Subcutaneous abdominal adipose tissue (tissue), 5 donors: ENCODE measurements around the gene BEND6.
"Not testable (repeated sequence)": the region's sequence is repeated elsewhere in the genome, so short reads cannot be mapped to it uniquely, and the experiment has no call there.

Experiments
- H3K27ac ChIP-seq: one replicate; pipeline ENCODE4 v1.7.0; 2013; ENCODE audit warnings: low read depth, mild to moderate bottlenecking, inconsistent platforms, low read length, moderate library complexity
- H3K27me3 ChIP-seq, 5 donors: one replicate each; pipeline ENCODE4 v1.7.0; 2013; ENCODE audit warnings: low read length in 5 of 5, inconsistent platforms in 1 of 5; ENCODE audit not compliant: control insufficient read depth in 5 of 5, insufficient read depth in 4 of 5
- H3K36me3 ChIP-seq, 5 donors: one replicate each; pipeline ENCODE4 v1.7.0; 2013; ENCODE audit warnings: low read length in 5 of 5; ENCODE audit not compliant: control insufficient read depth in 5 of 5, insufficient read depth in 5 of 5
- H3K4me1 ChIP-seq, 5 donors: one replicate each; pipeline ENCODE4 v1.7.0; 2013; ENCODE audit warnings: low read length in 5 of 5, mild to moderate bottlenecking in 3 of 5, moderate library complexity in 1 of 5; ENCODE audit not compliant: control insufficient read depth in 5 of 5, insufficient read depth in 5 of 5
- H3K4me3 ChIP-seq, 5 donors: one replicate each; pipeline ENCODE4 v1.7.0; 2013; ENCODE audit warnings: low read length in 5 of 5, low read depth in 1 of 5
- H3K9ac ChIP-seq, 5 donors: one replicate each; pipeline ENCODE4 v1.7.0; 2013; ENCODE audit warnings: low read length in 5 of 5, mild to moderate bottlenecking in 4 of 5, moderate library complexity in 3 of 5
- H3K9me3 ChIP-seq, 5 donors: one replicate each; pipeline ENCODE4 v1.7.0; 2013; ENCODE audit warnings: low read length in 5 of 5; ENCODE audit not compliant: control insufficient read depth in 5 of 5
- donor health status: healthy.
- donor health status: healthy.
- donor health status: healthy.
- donor health status: healthy.
- donor health status: healthy.

The BEND6 gene

DNA sequence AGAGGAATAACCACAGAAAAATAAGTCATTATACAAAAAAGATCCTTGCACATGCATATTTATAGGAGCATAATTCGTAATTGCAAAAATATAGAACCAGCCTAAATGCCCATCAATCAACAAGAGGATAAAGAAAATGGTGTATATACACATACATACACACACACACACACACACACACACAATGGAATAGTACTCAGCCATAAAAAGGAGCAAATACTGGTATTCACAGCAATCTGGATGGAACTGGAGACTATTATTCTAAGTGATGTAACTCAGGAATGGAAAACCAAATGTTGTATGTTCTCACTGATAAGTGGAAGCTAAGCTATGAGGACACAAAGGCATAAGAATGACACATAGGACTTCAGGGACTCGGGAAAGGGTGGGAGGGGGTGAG is 89.7 kb downstream of the BEND6 start:
- peaks cover 0 to 12% (median 4%) of the 10 kb centered on the region in 5 donors for H3K4me1 ChIP-seq
- H3K36me3 ChIP-seq = peaks cover 0 to 7% (median 0%) of the 10 kb centered on the region in 5 donors
- no peaks in the 10 kb centered on the region for H3K9me3 ChIP-seq
- peaks cover 0 to 3% (median 0%) of the 10 kb centered on the region in 5 donors for H3K27me3 ChIP-seq
- H3K27ac ChIP-seq = no peak overlapping the region
- H3K9ac ChIP-seq = no peak overlapping the region
- no peak overlapping the region for H3K4me3 ChIP-seq

DNA sequence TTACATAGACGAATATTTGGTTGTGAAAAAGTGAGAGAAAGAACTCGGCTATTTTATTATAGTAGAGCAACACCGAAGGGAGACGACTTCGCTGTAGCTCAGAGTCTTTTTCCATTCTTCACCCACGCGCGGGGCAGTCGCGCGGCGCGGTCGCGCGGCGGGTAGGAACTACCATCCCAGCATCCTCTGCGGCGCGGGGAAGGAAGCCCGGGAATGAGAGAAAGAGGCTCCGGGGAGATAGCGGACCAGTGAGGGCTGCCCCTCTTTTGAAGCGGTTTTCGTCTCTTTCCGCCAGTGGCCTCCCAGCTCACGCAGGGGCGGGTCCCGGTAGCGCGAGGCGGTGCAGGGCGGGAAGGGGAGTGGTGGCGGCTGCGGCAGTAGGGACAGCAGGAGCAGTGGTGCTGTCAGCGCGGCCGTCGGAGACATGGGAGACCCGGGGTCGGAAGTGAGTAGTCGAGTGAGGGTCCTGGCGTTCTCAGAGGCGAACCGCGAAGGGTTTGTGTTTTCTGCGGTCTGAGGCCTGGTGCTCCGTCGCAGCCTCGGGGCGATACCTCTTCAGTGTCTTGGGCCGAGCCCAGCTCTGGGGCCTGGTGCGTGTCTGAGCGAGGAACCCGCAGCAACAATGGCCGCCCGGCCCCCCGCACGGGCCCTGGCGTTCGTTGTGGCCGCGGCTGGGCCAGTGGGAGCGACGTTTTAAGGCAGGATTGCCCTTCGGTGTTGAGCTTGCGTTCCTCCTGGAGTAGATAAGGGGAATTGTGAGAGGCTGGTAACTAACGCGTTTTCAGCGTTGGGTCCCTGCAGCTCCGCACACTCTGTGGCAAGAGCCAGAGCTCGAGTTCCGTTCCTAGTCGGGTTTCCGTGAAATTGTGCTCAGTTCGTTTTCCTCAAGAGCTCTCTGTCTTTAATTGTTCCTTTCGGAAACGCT is 91.7 kb downstream of the BEND6 start, which contains the start of gene KIAA1586:
TSS of gene KIAA1586 (plus strand) at position 362 of the 925 bp plus-strand sequence. CDS start at position 425, 63 bp downstream.
- peak within 1 kb of the TSS in 3 of 5 donors; percentile 20 to 73 (median 48) for H3K9ac ChIP-seq
- H3K27me3 ChIP-seq, H3K9me3 ChIP-seq, H3K27ac ChIP-seq: not testable (repeated sequence)
- H3K4me1 ChIP-seq = peaks cover 0 to 12% (median 4%) of the 10 kb centered on the region in 5 donors
- H3K4me3 ChIP-seq = peak within 1 kb of the TSS in 4 of 5 donors; percentile 60 to 69 (median 65)
- peaks cover 2 to 12% (median 5%) of the 10 kb centered on the region in 5 donors for H3K36me3 ChIP-seq

DNA sequence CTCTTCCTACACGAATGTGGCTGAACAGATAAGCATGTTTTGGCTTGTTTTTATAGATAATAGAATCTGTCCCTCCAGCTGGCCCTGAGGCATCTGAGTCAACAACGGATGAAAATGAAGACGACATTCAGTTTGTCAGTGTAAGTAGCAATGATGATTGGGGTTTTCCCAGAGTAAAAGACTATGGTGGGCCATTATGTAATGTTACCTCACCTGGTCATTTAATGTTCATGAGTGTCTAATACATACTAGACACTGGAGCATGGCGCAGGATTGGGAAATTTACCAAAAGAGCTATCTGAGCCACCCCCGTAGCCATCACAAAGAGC is 92.3 kb downstream of the BEND6 start:
- H3K9ac ChIP-seq, H3K27me3 ChIP-seq, H3K27ac ChIP-seq, H3K9me3 ChIP-seq, H3K4me3 ChIP-seq: not testable (repeated sequence)
- Histone ChIP-seq H3K36me3 (peaks cover 2 to 16% (median 9%) of the 10 kb centered on the region in 5 donors), H3K4me1 (peaks cover 0 to 12% (median 4%) of the 10 kb centered on the region in 5 donors)

DNA sequence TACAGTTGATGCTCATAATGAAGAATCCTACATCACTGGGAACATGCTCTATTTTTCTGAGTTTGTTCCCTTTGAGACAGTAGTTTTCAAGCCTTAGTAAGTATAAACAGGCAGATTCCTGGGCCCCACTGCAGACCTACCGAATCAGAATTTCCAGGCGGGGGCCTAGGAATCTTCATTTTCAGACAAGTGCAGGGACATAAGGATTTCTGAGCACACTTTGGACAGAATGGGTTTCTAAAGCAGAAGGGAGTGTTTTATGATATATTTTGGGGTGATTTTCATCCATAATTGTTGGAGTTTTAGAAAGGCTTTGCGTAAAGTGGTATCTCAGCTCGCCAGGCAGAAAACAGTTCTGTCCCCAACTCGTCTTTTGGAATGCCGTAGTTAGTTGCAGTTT is 93.0 kb downstream of the BEND6 start:
- H3K27ac ChIP-seq, H3K4me3 ChIP-seq: not testable (repeated sequence)

DNA sequence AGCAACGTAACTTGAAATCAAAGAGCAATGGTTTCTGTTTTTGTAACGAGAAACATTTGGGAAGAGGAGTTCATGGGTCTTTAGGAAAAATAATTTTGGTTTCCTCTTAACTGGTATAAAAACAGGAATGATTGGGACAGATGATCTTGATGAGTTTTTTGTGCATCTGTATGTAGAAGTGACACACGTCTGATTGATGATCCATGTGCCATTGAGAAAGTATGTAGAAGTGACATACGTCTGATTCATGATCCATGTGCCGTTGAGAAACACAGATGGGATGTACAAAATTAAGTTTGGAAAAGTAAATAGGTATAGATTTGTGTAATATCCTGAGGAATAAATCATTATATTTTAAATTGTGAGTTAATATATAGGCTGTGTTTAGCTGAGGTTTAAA is 93.7 kb downstream of the BEND6 start:
- H3K4me3 ChIP-seq = no peak overlapping the region
- no peaks in the 10 kb centered on the region for H3K27me3 ChIP-seq
- H3K27ac ChIP-seq = no peak overlapping the region
- H3K9me3 ChIP-seq = no peaks in the 10 kb centered on the region
- H3K36me3 ChIP-seq = peaks cover 8 to 28% (median 21%) of the 10 kb centered on the region in 5 donors
- peaks cover 0 to 12% (median 4%) of the 10 kb centered on the region in 5 donors for H3K4me1 ChIP-seq
- H3K9ac ChIP-seq = no peak overlapping the region

More for the DNA sequence above, 93.0 kb downstream of the BEND6 start:
- Histone ChIP-seq H3K36me3 (peaks cover 5 to 21% (median 14%) of the 10 kb centered on the region in 5 donors), H3K4me1 (peaks cover 0 to 12% (median 4%) of the 10 kb centered on the region in 5 donors)
- not testable (repeated sequence) for H3K27me3 ChIP-seq, H3K9me3 ChIP-seq, H3K9ac ChIP-seq

DNA sequence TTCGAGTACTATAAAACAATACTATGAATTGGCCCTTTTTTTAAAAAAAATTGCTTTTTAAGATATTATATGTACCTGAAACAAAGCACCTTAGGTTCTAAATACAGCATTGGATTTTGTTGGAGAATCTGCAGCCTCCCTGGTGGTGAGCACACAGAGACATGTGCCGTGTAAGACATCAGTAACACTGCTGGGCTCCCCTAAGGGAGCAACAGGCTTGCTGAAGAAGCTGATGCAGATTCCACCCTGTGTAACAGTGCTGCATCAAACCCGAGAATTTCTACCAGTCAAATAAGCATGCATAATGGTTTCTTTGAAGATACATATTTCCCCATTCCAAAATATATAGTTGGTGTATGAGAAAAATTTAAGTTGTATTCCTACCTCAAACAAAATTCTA is 108.9 kb downstream of the BEND6 start:
- H3K4me3 ChIP-seq = no peak overlapping the region
- H3K27me3 ChIP-seq = no peaks in the 10 kb centered on the region
- H3K4me1 ChIP-seq = no peaks in the 10 kb centered on the region
- peaks cover 15 to 30% (median 20%) of the 10 kb centered on the region in 5 donors for H3K36me3 ChIP-seq
- no peak overlapping the region for H3K9ac ChIP-seq
- no peak overlapping the region for H3K27ac ChIP-seq
- H3K9me3 ChIP-seq = no peaks in the 10 kb centered on the region

DNA sequence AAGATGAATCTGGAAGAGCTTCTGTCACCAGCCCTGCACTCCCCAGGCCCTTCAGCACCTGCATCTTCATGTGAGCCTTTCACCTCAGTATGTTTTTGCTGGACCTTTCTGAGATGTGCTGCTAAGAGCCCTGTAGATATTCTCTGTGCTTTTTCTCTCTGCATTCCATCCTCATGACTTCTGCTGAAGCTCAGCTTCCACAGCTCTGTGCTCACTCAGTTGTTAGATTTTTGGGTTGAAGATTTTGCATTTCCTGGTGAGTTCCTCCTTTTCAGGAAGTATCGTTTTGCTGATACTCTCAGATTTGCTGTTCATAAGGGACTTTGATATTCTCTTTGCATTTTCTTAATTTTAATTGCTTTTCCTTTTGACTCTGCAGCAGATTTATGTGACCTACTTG is 109.9 kb downstream of the BEND6 start:
- H3K4me3 ChIP-seq = no peak overlapping the region
- no peaks in the 10 kb centered on the region for H3K4me1 ChIP-seq
- H3K36me3 ChIP-seq = peaks cover 15 to 26% (median 18%) of the 10 kb centered on the region in 5 donors
- H3K9ac ChIP-seq = no peak overlapping the region
- H3K27me3 ChIP-seq = no peaks in the 10 kb centered on the region
- H3K9me3 ChIP-seq = no peaks in the 10 kb centered on the region
- H3K27ac ChIP-seq = no peak overlapping the region

DNA sequence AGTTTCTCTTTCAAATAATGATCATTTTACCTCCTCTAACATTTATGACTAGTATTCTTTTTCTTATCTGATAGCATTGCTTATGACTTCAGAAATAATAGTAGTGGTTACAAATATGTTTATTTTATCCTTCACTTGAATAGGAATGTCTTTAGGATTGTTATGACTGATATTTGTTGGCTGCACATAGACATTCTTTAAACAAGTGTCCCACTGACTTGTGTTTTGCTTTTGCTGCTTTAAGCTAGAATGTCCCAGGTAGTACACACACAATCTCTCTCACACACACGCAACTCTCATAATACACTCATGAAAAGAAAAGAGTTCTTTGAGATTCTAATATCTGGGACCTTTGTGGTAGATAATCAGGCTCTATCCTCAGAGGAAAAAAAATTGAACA is 113.2 kb downstream of the BEND6 start:
- Histone ChIP-seq H3K27me3 (no peaks in the 10 kb centered on the region), H3K9ac (no peak overlapping the region), H3K9me3 (no peaks in the 10 kb centered on the region), H3K4me1 (no peaks in the 10 kb centered on the region), H3K27ac (no peak overlapping the region), H3K4me3 (no peak overlapping the region), H3K36me3 (peaks cover 4 to 13% (median 10%) of the 10 kb centered on the region in 5 donors)

DNA sequence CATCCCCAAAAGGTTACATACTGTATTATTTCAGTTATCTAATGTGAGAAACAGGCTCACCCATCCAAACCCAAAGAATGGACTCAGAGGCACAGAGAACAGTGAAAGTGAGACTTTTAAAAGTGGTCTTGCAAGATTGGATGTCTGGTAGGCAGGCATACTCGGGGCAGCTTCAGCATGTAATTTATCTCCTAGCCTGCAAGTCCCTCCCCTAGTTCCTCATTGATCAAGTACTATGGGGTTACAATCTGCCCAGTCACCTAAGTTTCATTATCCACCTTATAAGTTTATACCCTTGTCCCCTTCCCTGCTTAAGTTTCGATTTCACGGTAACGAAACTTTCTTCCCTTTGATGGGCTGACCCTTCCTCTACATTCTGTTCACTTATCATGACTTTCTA is 114.3 kb downstream of the BEND6 start:
- H3K36me3 ChIP-seq = peaks cover 7 to 13% (median 10%) of the 10 kb centered on the region in 5 donors
- no peaks in the 10 kb centered on the region for H3K27me3 ChIP-seq
- H3K9ac ChIP-seq = no peak overlapping the region
- H3K27ac ChIP-seq = no peak overlapping the region
- no peaks in the 10 kb centered on the region for H3K9me3 ChIP-seq
- no peak overlapping the region for H3K4me3 ChIP-seq
- no peaks in the 10 kb centered on the region for H3K4me1 ChIP-seq

DNA sequence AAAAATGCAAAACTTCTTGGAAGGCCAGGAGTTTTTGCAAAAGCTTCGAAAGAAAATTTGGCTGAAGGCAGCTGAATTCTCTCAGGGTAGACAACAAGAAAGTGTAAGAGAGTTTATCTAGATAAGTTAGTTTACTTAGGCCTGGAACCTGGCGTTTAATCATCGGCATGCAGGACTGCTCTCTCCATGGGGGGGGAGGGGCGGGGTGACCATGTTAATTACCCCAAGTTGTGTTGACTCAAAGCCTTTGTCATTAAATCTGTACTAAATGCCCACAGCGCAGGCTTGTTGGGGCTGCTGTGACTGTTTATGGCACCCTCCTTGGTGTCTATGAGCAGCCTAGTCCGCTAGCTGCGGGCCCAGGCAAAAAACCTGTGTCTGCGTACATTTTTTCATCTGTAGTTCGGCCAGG is 115.0 kb downstream of the BEND6 start:
- no peak overlapping the region for H3K4me3 ChIP-seq
- H3K36me3 ChIP-seq = peaks cover 5 to 11% (median 7%) of the 10 kb centered on the region in 5 donors
- no peak overlapping the region for H3K9ac ChIP-seq
- no peaks in the 10 kb centered on the region for H3K9me3 ChIP-seq
- no peaks in the 10 kb centered on the region for H3K4me1 ChIP-seq
- H3K27me3 ChIP-seq = no peaks in the 10 kb centered on the region
- H3K27ac ChIP-seq = no peak overlapping the region
